HG02763 (cell line): Measurements from ENCODE around the gene GDNF.
"Not testable (repeated sequence)": the region's sequence is repeated elsewhere in the genome, so short reads cannot be mapped to it uniquely, and the experiment has no call there.

Experiments
- ATAC-seq: cut with Tn5 transposase; IDR thresholded peaks from one replicate; pipeline ENCODE4 v1.9.1; 2021; ENCODE audit warnings: mild to moderate bottlenecking, moderate library complexity; ENCODE audit not compliant: unreplicated experiment

GDNF gene

GRCh38 chr5:37839407-37840052 is at the start of gene GDNF:
Gene GDNF, minus strand, starts transcription at chr5:37840041. Its CDS starts 5,245 bp downstream, at chr5:37834796.
- ATAC-seq = no peak

GRCh38 chr5:37888476-37888875 is 48.6 kb upstream of the GDNF start:
- ATAC-seq = no peak

- no peak for ATAC-seq
These were observed 46.5 kb upstream of the GDNF start for GRCh38 chr5:37886242-37886905.

GRCh38 chr5:37882636-37883035 is 42.8 kb upstream of the GDNF start:
- ATAC-seq = no peak

GRCh38 chr5:37881359-37881758 is 41.5 kb upstream of the GDNF start:
- no peak for ATAC-seq

GRCh38 chr5:37876943-37877342 is 37.1 kb upstream of the GDNF start:
- no peak for ATAC-seq

GRCh38 chr5:37876245-37876644 is 36.4 kb upstream of the GDNF start:
- ATAC-seq = no peak

GRCh38 chr5:37875051-37875787 is 35.4 kb upstream of the GDNF start:
- no peak for ATAC-seq

GRCh38 chr5:37873988-37874387 is 34.1 kb upstream of the GDNF start:
- no peak for ATAC-seq

- no peak for ATAC-seq
These were observed 31.4 kb upstream of the GDNF start for GRCh38 chr5:37871023-37871815.

- ATAC-seq = no peak
These were observed 29.4 kb upstream of the GDNF start for GRCh38 chr5:37869216-37869615.

GRCh38 chr5:37867654-37868053 is 27.8 kb upstream of the GDNF start:
- no peak for ATAC-seq

GRCh38 chr5:37862907-37863306 is 23.1 kb upstream of the GDNF start:
- ATAC-seq = not testable (repeated sequence)

- ATAC-seq = no peak
These were observed 20.4 kb upstream of the GDNF start for GRCh38 chr5:37860206-37860605.

GRCh38 chr5:37859805-37860204 is 20.0 kb upstream of the GDNF start:
- peak; percentile 97 for ATAC-seq

GRCh38 chr5:37858250-37858649 is 18.4 kb upstream of the GDNF start:
- ATAC-seq = no peak

- ATAC-seq = no peak
These were observed 17.9 kb upstream of the GDNF start for GRCh38 chr5:37857696-37858095.

GRCh38 chr5:37855438-37855837 is 15.6 kb upstream of the GDNF start:
- ATAC-seq = no peak

GRCh38 chr5:37851305-37851704 is 11.5 kb upstream of the GDNF start:
- ATAC-seq = no peak

GRCh38 chr5:37850226-37850865 is 10.5 kb upstream of the GDNF start:
- no peak for ATAC-seq

GRCh38 chr5:37849641-37850040 is 9.8 kb upstream of the GDNF start:
- no peak for ATAC-seq
